Hepatocyte (in vitro differentiated cells): ENCODE measurements around the gene VPS50. TPM values are rescaled to one million over a fixed set of nuclear protein-coding genes. Genes with fewer than 3 reads are reported as not detected.

Experiments
- polyA plus RNA-seq: library from polyadenylated mRNA; unstranded; fragments of >200 nt; fragmentation: Nextera tagmentation; extraction: Ambion mirVana; gene quantifications from 2 replicates; pipeline ENCODE4 v1.2.1, GENCODE V29; 2016
- total RNA-seq: library from RNA; depleted of rRNA; stranded (reverse); fragments of >200 nt; gene quantifications from 2 replicates; pipeline ENCODE4 v1.2.3, GENCODE V29; 2014

The VPS50 gene
- total and polyA plus RNA-seq, 2 experiments from 2014 or later, result 10.5 to 32.5 TPM

Other genes starting within 250 kb of the VPS50 start
- gene SAMD9, start 114.4 kb upstream of the VPS50 start, total RNA-seq, result 2.6 and 4.4 TPM in 2 replicates
- gene SAMD9, start 114.4 kb upstream of the VPS50 start, polyA plus RNA-seq, result 0.54 and 1.1 TPM in 2 replicates
- 1.5 and 4.5 TPM in 2 replicates for gene SAMD9L, start 84.0 kb upstream of the VPS50 start, total RNA-seq
- 1.5 and 3.4 TPM in 2 replicates for gene SAMD9L, start 84.0 kb upstream of the VPS50 start, polyA plus RNA-seq
- gene HEPACAM2, start 5.9 kb upstream of the VPS50 start, total RNA-seq, result 15.7 and 19.8 TPM in 2 replicates
- gene HEPACAM2, start 5.9 kb upstream of the VPS50 start, polyA plus RNA-seq, result 14.0 and 15.0 TPM in 2 replicates